HG03558 (cell line): ENCODE results near the gene TMEM52.

Source experiments
- ATAC-seq: cut with Tn5 transposase; IDR thresholded peaks from one replicate; pipeline ENCODE4 v1.9.1; 2021; ENCODE audit warnings: moderate number of reproducible peaks; ENCODE audit not compliant: unreplicated experiment; ENCODE audit errors: extremely low read depth

TMEM52 gene

DNA sequence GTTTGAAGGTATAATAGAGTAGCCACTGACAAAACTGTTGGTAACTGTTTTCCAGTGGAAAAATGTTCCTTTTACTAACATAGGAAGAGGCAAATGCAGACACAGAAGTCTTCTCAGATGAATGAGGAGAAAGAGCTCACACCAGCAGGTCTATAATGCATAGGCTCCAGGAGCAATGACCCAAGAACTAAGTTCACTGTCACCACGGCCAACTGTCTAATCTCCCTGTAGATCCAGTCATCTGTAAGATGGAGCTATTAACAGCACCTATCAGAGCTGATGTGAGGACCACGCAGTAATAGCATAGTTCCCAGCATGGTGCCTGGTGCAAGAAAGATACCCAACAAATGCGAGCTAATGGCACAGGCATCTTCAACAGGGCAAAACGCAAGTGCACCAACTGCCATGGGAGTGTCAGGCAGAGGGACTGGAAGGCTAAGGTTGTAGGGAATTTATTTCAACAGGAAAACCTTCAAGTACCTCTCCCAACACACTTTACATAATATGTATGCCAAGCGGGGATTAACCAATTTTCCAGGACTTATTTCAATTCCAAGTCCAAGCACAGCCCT, 41.1 kb downstream of the TMEM52 start:
- no peak for ATAC-seq

DNA sequence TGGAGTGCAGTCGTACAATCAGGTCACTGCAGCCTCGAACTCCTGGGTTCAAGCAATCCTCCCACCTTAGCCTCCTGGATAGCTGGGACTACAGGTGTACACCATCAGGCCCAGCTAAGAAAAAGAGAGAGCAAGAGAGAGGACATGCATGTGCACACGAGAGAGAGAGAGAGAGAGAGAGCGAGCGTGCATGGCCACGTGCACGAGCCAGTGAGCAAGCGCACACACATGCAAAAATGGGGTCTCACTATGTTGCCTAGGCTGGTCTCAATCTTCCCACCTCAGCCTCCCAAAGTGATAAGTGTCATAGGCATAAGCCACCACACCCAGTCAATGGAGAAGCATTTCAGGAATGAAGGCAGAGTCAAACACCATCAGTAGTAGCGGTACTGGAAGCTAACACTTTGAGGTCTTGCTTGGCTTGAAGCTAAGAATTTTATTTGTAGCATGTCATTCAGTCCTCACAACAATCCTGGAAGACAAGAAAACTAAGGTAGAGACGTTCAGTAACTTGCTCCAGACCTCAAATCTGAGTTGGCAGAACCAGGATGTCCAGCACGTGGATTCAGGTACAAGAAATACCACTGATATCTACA, 42.6 kb downstream of the TMEM52 start:
- ATAC-seq: no peak

DNA sequence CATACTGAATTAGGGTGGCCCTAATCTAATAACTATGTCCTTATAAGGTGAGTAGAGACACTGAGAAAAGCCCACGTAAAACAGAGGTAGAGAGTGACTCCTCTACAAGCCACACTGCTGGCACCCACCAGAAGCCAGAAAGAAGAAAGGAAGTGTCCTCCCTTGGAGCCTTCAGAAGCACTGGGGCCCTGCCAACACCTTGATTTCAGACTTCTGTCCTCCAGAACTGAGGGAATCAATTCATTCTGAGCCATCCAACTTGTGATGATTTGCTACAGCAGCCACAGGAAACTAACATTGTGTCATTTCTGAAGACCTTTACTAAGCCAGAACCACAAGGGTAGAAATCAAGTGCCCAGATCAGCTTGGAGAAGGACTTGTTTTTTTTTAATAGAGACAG, 43.1 kb downstream of the TMEM52 start:
- no peak for ATAC-seq

DNA sequence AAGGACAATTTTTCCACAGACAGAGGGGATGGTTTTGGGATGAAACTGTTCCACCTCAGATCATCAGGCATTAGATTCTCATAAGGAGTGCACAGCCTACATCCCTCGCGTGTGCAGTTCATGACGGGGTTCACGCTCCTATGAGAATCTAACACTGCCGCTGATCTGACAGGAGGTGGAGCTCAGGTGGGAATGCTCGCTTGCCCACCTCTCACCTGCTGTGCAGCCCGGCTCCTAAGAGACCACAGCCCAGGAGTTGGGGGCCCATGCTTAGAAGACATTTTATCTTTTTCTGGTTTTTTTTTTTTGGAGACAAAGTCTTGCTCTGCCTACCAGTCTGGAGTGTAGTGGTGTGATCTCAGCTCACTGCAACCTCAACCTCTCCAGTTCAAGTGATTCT, 44.2 kb downstream of the TMEM52 start:
- ATAC-seq: no peak

DNA sequence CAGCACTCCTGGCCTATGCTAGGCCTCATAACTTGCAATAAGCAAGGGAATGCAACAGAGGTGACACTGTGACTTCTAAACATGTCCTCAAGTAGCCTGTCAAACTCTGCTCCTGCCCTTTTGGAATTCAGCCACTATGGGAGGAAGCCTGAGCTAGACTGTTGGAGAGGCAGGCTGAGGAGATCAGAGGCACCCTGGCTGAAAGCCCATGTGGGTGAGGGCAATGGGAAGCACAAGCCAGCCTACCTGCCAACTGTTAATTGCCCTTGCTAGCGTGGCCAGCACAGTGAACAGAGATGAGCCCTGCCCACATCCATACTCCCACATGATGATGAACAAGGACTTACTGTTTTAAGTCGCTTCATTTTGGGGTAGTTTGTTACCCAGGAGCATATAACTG, 45.9 kb downstream of the TMEM52 start:
- ATAC-seq: no peak

DNA sequence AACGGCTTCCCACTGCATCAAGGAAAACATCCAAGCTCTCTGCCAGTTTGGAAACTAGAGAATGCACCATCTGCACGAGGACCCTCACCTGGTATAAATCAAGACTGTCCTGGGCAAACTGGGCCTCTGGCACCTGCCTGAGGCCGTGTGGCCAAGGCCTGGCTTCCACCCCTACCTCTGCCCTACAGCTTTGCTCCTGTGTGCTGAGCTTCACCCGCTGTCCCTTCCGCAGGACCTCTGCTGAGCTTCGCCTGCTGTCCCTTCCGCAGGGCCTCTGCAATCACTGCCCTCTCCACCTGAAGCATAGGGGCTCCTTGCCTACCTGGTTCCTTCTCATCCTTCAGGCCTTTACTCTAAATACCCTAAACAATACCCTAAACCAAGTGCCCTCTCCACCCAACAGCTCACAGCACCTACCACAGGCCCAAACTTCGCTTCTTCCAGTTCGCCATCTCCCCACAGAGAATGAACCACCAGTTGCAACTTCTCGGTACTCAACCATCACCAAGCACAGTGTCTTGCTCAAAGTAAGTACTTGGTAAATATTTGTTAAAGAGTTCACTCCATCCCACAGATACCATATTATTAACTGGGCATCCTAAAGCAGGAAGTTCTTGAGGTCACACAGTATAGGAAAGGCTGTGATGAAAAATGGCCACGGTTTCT, 46.6 kb downstream of the TMEM52 start:
- ATAC-seq: no peak

DNA sequence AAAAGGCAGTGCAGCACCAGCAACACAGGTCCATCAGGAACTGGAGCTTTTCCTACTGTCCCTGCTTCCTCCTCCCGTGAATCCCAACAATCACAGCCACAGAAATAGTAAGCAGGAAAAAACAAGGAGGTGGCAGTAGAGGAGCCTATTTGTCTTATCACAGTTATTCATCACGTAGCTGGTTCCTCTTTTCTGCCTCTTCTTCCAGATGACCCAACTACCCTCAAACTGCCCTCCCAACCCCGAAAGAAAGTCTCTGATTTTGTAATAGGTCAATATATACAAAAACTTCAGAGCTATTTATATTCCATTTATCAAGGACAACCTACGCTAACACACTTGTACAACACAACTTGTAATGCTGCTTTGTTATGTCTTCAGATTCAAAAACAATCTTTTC, 49.6 kb downstream of the TMEM52 start:
- no peak for ATAC-seq
